GM12801 (cell line): Measurements from ENCODE around the gene FYCO1.

Source experiments
- TF ChIP-seq, protein P1 (sequence below): IDR thresholded peaks from one replicate; pipeline ENCODE4 v1.5.1; 2011; ENCODE audit warnings: control low read depth; ENCODE audit not compliant: insufficient read length; ENCODE audit errors: extremely low read depth

Gene FYCO1

DNA sequence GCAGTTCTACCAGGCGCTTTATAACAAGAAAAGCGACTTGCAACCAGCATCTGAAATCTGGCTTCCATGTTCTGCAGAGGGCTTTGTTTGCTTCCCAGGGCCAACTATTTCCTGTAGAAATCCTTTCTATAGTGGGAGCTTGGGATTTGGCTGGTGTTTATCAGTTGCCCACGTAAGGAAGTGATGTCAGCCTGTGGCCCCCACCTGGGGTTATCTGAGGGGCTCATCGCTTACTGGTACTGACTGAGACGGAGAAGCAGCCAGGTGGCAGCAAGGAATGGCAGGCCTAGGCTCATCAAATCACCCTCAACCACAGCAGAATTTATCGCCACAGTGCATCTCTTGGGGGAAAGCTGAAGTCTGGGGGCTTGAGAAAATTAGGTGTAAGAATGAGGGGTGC is 123.8 kb downstream of the FYCO1 start:
- TF ChIP-seq, protein P1, sequence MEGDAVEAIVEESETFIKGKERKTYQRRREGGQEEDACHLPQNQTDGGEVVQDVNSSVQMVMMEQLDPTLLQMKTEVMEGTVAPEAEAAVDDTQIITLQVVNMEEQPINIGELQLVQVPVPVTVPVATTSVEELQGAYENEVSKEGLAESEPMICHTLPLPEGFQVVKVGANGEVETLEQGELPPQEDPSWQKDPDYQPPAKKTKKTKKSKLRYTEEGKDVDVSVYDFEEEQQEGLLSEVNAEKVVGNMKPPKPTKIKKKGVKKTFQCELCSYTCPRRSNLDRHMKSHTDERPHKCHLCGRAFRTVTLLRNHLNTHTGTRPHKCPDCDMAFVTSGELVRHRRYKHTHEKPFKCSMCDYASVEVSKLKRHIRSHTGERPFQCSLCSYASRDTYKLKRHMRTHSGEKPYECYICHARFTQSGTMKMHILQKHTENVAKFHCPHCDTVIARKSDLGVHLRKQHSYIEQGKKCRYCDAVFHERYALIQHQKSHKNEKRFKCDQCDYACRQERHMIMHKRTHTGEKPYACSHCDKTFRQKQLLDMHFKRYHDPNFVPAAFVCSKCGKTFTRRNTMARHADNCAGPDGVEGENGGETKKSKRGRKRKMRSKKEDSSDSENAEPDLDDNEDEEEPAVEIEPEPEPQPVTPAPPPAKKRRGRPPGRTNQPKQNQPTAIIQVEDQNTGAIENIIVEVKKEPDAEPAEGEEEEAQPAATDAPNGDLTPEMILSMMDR = no peak

DNA sequence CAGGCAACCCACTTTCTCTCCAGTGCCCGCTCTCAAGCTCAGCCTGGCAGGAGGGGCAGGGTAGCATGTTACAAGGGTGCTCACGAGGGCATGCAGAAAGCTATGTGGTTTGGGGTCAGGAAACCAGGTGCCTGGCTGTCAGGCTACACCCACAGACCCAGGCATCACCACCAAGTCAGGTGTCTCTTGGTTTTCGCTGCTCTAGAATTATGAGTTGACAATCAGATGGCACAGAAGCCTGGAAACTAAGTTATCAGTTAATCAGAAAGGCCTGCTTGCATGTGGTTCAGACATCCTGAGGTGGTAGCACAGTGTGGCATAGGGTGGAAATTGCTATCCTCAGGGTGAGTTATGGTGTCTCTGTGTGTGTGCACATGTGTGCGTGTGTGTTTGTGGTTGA is 125.5 kb downstream of the FYCO1 start:
- TF ChIP-seq, protein P1 = no peak

DNA sequence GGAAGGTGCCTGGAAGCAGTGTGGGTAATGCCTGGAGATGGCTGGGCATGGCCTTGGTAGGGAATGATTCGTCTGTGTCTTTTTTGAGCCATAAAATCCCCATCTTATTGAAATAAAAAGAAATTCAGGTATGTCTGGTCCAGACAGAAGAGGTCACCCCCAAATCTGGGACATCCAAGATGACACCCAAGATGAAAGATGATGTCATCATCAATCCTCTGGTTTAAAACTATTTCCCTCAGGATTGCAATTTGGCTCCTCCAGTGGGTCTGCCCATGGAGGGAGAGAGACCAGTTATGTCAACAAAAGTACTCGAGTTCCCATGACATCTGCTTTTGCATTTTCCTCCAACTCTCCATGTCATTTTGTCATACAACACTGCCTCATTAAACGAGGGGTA is 126.0 kb downstream of the FYCO1 start:
- TF ChIP-seq, protein P1 = no peak

DNA sequence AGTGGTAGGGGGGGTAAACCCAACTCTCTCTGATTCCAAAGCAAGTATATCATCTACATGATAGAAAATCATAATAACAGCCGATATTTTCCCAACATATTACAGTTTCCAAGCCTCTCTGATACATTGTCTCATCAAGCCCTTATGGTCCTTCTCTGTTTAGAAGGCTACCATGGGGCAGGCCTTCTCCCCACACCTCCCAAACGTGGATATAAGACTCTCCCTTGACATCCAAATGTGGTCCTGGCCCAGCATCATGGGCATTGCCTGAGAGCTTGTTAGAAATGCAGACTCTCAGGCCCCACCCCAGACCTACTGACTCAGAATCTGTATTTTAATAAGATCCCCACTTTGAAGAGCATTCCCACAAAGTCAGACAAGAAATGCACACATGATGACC is 127.0 kb downstream of the FYCO1 start:
- TF ChIP-seq, protein P1 = no peak

DNA sequence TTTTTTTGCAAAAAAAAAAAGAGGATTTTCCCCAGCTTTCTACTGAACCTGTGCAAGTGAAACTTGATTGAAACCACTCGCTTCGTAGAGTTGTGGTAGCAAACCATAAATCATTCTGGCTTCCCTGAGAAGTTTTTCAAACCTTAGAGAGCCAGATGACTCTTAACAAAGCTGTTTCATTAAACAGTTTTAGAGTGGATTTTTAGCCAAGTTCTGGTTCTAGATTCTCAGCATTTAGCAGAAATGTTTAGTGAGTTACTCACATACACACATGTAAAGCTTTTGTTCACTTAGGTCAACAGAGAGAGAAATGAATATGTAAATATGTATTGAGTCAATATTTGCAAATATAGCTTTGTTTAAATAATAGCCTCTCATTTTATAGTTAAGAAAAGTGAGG is 127.4 kb downstream of the FYCO1 start:
- TF ChIP-seq, protein P1 = no peak
